Measurements from ENCODE around the gene RGMA.

Gene RGMA

GRCh38 chr15:93025625-93025982 lies 63.4 kb downstream of the RGMA start:
- Mint-ChIP-seq H3K27me3 (ENCODE audit: low read depth) (no peaks in the 10 kb centered on the region), H3K4me3 (no peak overlapping the region), H3K36me3 (ENCODE audit: low read depth) (peaks cover 72% of the 10 kb centered on the region), H3K27ac (no peak overlapping the region), H3K4me1 (peaks cover 32% of the 10 kb centered on the region), H3K9me3 (no peaks in the 10 kb centered on the region)
- no peak for TF ChIP-seq CTCF (IDR thresholded peaks at IDR 0.05; ENCODE audit: unreplicated experiment in 3 of 3)

GRCh38 chr15:93024716-93025624 lies 64.0 kb downstream of the RGMA start:
- H3K9me3 Mint-ChIP-seq = no peaks in the 10 kb centered on the region
- peaks cover 78% of the 10 kb centered on the region for H3K36me3 Mint-ChIP-seq (ENCODE audit: low read depth)
- peaks cover 25% of the 10 kb centered on the region for H3K4me1 Mint-ChIP-seq
- no peak for TF ChIP-seq CTCF (IDR thresholded peaks at IDR 0.05; ENCODE audit: unreplicated experiment in 3 of 3)
- peak overlapping the region in 1 of 3 experiments; percentile 21 for H3K27ac Mint-ChIP-seq
- no peak overlapping the region for H3K4me3 Mint-ChIP-seq
- H3K27me3 Mint-ChIP-seq (ENCODE audit: low read depth) = no peaks in the 10 kb centered on the region

- Mint-ChIP-seq H3K27me3 (ENCODE audit: low read depth) (no peaks in the 10 kb centered on the region), H3K27ac (no peak overlapping the region)
Measured at GRCh38 chr15:93024293-93024692, 64.7 kb downstream of the RGMA start.

GRCh38 chr15:93020976-93021772 lies 67.8 kb downstream of the RGMA start:
- Mint-ChIP-seq H3K4me1 (no peaks in the 10 kb centered on the region), H3K36me3 (ENCODE audit: low read depth) (peaks cover 95% of the 10 kb centered on the region), H3K27me3 (ENCODE audit: low read depth) (no peaks in the 10 kb centered on the region), H3K4me3 (no peak overlapping the region), H3K27ac (no peak overlapping the region), H3K9me3 (no peaks in the 10 kb centered on the region)
- no peak for TF ChIP-seq CTCF (IDR thresholded peaks at IDR 0.05; ENCODE audit: unreplicated experiment in 3 of 3)

More at GRCh38 chr15:93024293-93024692, 64.7 kb downstream of the RGMA start:
- peaks cover 18% of the 10 kb centered on the region for H3K4me1 Mint-ChIP-seq
- H3K4me3 Mint-ChIP-seq = no peak overlapping the region
- H3K9me3 Mint-ChIP-seq = no peaks in the 10 kb centered on the region
- H3K36me3 Mint-ChIP-seq (ENCODE audit: low read depth) = peaks cover 85% of the 10 kb centered on the region
- no peak for TF ChIP-seq CTCF (IDR thresholded peaks at IDR 0.05; ENCODE audit: unreplicated experiment in 3 of 3)

GRCh38 chr15:93019971-93020370 lies 69.0 kb downstream of the RGMA start:
- Mint-ChIP-seq H3K9me3 (no peaks in the 10 kb centered on the region), H3K4me1 (no peaks in the 10 kb centered on the region), H3K27ac (no peak overlapping the region), H3K27me3 (ENCODE audit: low read depth) (no peaks in the 10 kb centered on the region), H3K4me3 (no peak overlapping the region), H3K36me3 (ENCODE audit: low read depth) (peaks cover 95% of the 10 kb centered on the region)
- TF ChIP-seq CTCF (IDR thresholded peaks at IDR 0.05; ENCODE audit: unreplicated experiment in 3 of 3) = no peak

Measured in nephron (organoid).